Endothelial cell of umbilical vein (primary cell): ENCODE data around the gene SLC49A3. TPM values are rescaled to one million over a fixed set of nuclear protein-coding genes. Genes with fewer than 3 reads are reported as not detected.
A peak's percentile ranks its signal among the peaks of the same experiment; 100 is the strongest.

Experiments used
- BruUV-seq: library from RNA; stranded (reverse); fragments of 400-500 nt; replicated peaks from 2 replicates; lab custom pipeline; 2021; lab: Mats Ljungman, UMichigan
- CTCF ChIA-PET: fragments of 300-600, 350-600 bp; sonication (Branson Sonifier 250); formaldehyde crosslinking; loops from one replicate; lab custom pipeline; 2021; ENCODE audit warnings: antibody characterized with exemption, inconsistent platforms; lab: Charles Lee
- POLR2A ChIA-PET: fragments of 300-600, 350-600 bp; sonication (Branson Sonifier 250); formaldehyde crosslinking; loops from one replicate; lab custom pipeline; 2021; ENCODE audit warnings: antibody characterized with exemption, inconsistent platforms; lab: Charles Lee
- DNase-seq: peaks from one replicate; pipeline ENCODE4 v3.0.0-alpha.2; 2011; ENCODE audit warnings: low read depth, low spot score
- FAIRE-seq: peaks from 2 replicates; lab custom pipeline; 2011; peaks lifted over from hg19 to GRCh38; lab: Jason Lieb, UNC
- H2AFZ ChIP-seq: 2 replicates; pipeline ENCODE4 v1.6.0; 2012; ENCODE audit warnings: low read depth, low read length, control low read depth, inconsistent platforms
- H3K27ac ChIP-seq: 2 replicates; pipeline ENCODE4 v1.5.1; 2011; ENCODE audit warnings: low read depth, mild to moderate bottlenecking, control low read depth, low read length, moderate library complexity; ENCODE audit not compliant: insufficient read depth
- H3K27me3 ChIP-seq, 2 experiments: 2 replicates each; pipeline versions ENCODE4 v1.6.0 to v1.6.1; 2011; ENCODE audit warnings: low read length in 2 of 2, mixed read lengths in 1 of 2; ENCODE audit not compliant: control insufficient read depth in 2 of 2, insufficient read depth in 2 of 2
- H3K36me3 ChIP-seq, 2 experiments: 2 replicates in 1 of 2; 3 replicates in 1 of 2; pipeline ENCODE4 v1.5.1; 2011; ENCODE audit warnings: low read length in 2 of 2, mild to moderate bottlenecking in 1 of 2, moderate library complexity in 1 of 2; ENCODE audit not compliant: control insufficient read depth in 2 of 2, insufficient read depth in 2 of 2; ENCODE audit errors: extremely low read depth in 1 of 2
- H3K4me1 ChIP-seq: 3 replicates; pipeline ENCODE4 v1.5.1; 2011; ENCODE audit warnings: mild to moderate bottlenecking, low read length; ENCODE audit not compliant: control insufficient read depth, insufficient read depth; ENCODE audit errors: extremely low read depth
- H3K4me2 ChIP-seq: 2 replicates; pipeline ENCODE4 v1.6.1; 2011; ENCODE audit warnings: low read length, control low read depth, mixed read lengths; ENCODE audit not compliant: insufficient read depth
- H3K4me3 ChIP-seq, 3 experiments: fragments of 200-600 bp in 1 of 3; sonication (generic), shearing (Covaris generic) in 1 of 3; replicated peaks in 1 of 3; 2 replicates each; pipeline ENCODE4 v1.5.1; 2011 to 2016; ENCODE audit warnings: control low read depth in 3 of 3, low read length in 3 of 3, mild to moderate bottlenecking in 2 of 3, inconsistent platforms in 1 of 3, low read depth in 1 of 3, moderate library complexity in 1 of 3; ENCODE audit not compliant: insufficient read depth in 1 of 3
- H3K79me2 ChIP-seq: 2 replicates; pipeline ENCODE4 v1.6.0; 2012; ENCODE audit warnings: low read length, inconsistent platforms; ENCODE audit not compliant: control insufficient read depth, insufficient read depth
- H3K9ac ChIP-seq: replicated peaks from 2 replicates; pipeline ENCODE3; 2011; ENCODE audit warnings: low read length, control low read depth; ENCODE audit not compliant: insufficient read depth; ENCODE audit errors: extremely low read depth
- H3K9me1 ChIP-seq: replicated peaks from 3 replicates; pipeline ENCODE4 v1.6.0; 2011; ENCODE audit warnings: mild to moderate bottlenecking, low read length; ENCODE audit not compliant: control insufficient read depth, insufficient read depth; ENCODE audit errors: extremely low read depth
- H3K9me3 ChIP-seq: replicated peaks from 2 replicates; pipeline ENCODE4 v1.5.1; 2012; ENCODE audit warnings: low read length, inconsistent platforms; ENCODE audit not compliant: control insufficient read depth, insufficient read depth
- H4K20me1 ChIP-seq: replicated peaks from 2 replicates; pipeline ENCODE3; 2011; ENCODE audit warnings: mild to moderate bottlenecking, low read length; ENCODE audit not compliant: control insufficient read depth, insufficient read depth; ENCODE audit errors: extremely low read depth
- EZH2 ChIP-seq: IDR thresholded peaks from 2 replicates; pipeline ENCODE4 v1.6.1; 2012; ENCODE audit warnings: borderline replicate concordance, low read depth, mild to moderate bottlenecking, moderate library complexity, low read length, inconsistent platforms; ENCODE audit not compliant: severe bottlenecking
- FOS ChIP-seq: IDR thresholded peaks from 2 replicates; pipeline ENCODE4 v1.6.1; 2011; ENCODE audit warnings: mild to moderate bottlenecking, low read length, moderate library complexity, borderline replicate concordance; ENCODE audit not compliant: insufficient read depth
- GATA2 ChIP-seq: IDR thresholded peaks from 2 replicates; pipeline ENCODE4 v1.7.0; 2011; ENCODE audit warnings: low read depth, mild to moderate bottlenecking, moderate library complexity, mixed read lengths, low read length; ENCODE audit not compliant: insufficient read length, insufficient read depth
- JUN ChIP-seq: IDR thresholded peaks from 2 replicates; pipeline ENCODE4 v1.6.1; 2011; ENCODE audit warnings: borderline replicate concordance, low read depth; ENCODE audit not compliant: insufficient read length, insufficient read depth
- MYC ChIP-seq: IDR thresholded peaks from one replicate; pipeline ENCODE4 v1.6.1; 2011; ENCODE audit warnings: mild to moderate bottlenecking, low read depth, low read length
- POLR2A ChIP-seq: IDR thresholded peaks from 2 replicates; pipeline ENCODE4 v1.6.1; 2012; ENCODE audit warnings: low read depth, mild to moderate bottlenecking, control low read depth, low read length
- POLR2AphosphoS5 ChIP-seq: IDR thresholded peaks from 2 replicates; pipeline ENCODE4 v1.6.1; 2012; ENCODE audit warnings: low read depth, mild to moderate bottlenecking, control low read depth, low read length, moderate library complexity; ENCODE audit not compliant: insufficient read depth
- dilution Hi-C: fragments of 300-500 bp; cut with MboI; formaldehyde crosslinking; loops from one replicate; pipeline ENCODE4 v1.15.0; 2019; ENCODE audit warnings: low sequenced_read_pairs; ENCODE audit not compliant: extremely low pct_ligation_motif_present
- intact Hi-C: fragments of 100-400 bp; cut with micrococcal nuclease; formaldehyde crosslinking; loops from one replicate; pipeline ENCODE4 v1.10.0; 2022
- polyA plus RNA-seq, 4 experiments: library from polyadenylated mRNA; depleted of rRNA in 3 of 4; stranded (reverse) in 3 of 4; unstranded in 1 of 4; fragments of >200 nt; gene quantifications; 2 replicates each; pipeline versions ENCODE4 v1.2.1 to v1.2.3, GENCODE V29; 2011 to 2012; ENCODE audit warnings: missing spikeins in 1 of 4
- total RNA-seq: library from RNA; stranded (reverse); gene quantifications from 2 replicates; pipeline ENCODE4 v1.2.3, GENCODE V29; 2021
- TF ChIP-seq, protein P1 (sequence below), 2 donors: IDR thresholded peaks; 1 replicate in 1 of 2; 2 replicates in 1 of 2; pipeline ENCODE4 v1.5.1; 2011; ENCODE audit warnings: low read length in 2 of 2, mild to moderate bottlenecking in 2 of 2, moderate library complexity in 2 of 2, control low read depth in 1 of 2, inconsistent platforms in 1 of 2, low read depth in 1 of 2; ENCODE audit not compliant: insufficient read depth in 1 of 2; ENCODE audit errors: extremely low read depth in 1 of 2
- TF ChIP-seq, protein P2 (sequence below): IDR thresholded peaks from 2 replicates; pipeline ENCODE4 v1.6.1; 2011; ENCODE audit not compliant: insufficient read depth, insufficient read length

Gene SLC49A3
- total and polyA plus RNA-seq, 2 donors (not counting 3 experiments of a cell fraction or from before 2014, with no cell fraction given): 4.2 to 11.5 TPM

DNA sequence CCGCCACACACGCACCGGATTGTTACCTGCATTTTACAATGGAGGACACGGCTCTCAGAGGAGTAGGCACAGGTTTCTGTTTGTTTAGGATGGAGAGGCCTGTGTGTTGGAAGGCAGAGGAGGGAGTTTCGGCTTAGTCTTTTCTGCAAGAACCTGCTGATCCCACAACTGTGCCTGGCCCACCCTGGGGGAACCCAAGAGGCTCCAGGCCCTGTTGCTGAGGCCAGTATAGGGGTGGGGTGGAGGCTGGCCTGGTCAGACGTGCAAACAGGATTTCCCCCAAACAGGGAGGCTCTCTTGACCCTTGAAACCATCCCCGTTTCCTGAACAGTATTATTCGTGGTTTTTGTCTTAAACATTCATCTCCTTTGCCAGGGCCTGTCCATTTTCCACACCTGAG is 772 bp upstream of the SLC49A3 start:
- peaks cover 0 to 4% of the 10 kb centered on the region in 2 experiments for H3K27me3 ChIP-seq
- no peaks in the 10 kb centered on the region for H3K9me1 ChIP-seq
- dilution Hi-C loops (no loop called here), intact Hi-C loops (no loop called here)
- no peaks in the 10 kb centered on the region for H3K9me3 ChIP-seq
- H3K79me2 ChIP-seq: no peaks in the 10 kb centered on the region
- H3K4me1 ChIP-seq: peaks cover 14% of the 10 kb centered on the region
- DNase-seq: no peak
- CTCF ChIA-PET: no interaction called here
- no peaks in the 10 kb centered on the region for H3K36me3 ChIP-seq
- no TSS peak for BruUV-seq
- FAIRE-seq: no peak
- TF ChIP-seq, protein P1, sequence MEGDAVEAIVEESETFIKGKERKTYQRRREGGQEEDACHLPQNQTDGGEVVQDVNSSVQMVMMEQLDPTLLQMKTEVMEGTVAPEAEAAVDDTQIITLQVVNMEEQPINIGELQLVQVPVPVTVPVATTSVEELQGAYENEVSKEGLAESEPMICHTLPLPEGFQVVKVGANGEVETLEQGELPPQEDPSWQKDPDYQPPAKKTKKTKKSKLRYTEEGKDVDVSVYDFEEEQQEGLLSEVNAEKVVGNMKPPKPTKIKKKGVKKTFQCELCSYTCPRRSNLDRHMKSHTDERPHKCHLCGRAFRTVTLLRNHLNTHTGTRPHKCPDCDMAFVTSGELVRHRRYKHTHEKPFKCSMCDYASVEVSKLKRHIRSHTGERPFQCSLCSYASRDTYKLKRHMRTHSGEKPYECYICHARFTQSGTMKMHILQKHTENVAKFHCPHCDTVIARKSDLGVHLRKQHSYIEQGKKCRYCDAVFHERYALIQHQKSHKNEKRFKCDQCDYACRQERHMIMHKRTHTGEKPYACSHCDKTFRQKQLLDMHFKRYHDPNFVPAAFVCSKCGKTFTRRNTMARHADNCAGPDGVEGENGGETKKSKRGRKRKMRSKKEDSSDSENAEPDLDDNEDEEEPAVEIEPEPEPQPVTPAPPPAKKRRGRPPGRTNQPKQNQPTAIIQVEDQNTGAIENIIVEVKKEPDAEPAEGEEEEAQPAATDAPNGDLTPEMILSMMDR (IDR thresholded peaks at IDR 0.05; ENCODE audit: extremely low read depth in 1 of 2, insufficient read depth in 1 of 2, low read depth in 1 of 2, low read length in 2 of 2): no peak
- no peak for TF ChIP-seq GATA2
- no peak for TF ChIP-seq MYC
- TF ChIP-seq EZH2: no peak
- TF ChIP-seq JUN: no peak
- no peak for TF ChIP-seq FOS
- no peak for TF ChIP-seq POLR2A
- TF ChIP-seq POLR2AphosphoS5: no peak
- TF ChIP-seq, protein P2, sequence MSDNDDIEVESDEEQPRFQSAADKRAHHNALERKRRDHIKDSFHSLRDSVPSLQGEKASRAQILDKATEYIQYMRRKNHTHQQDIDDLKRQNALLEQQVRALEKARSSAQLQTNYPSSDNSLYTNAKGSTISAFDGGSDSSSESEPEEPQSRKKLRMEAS: no peak
- H3K9ac ChIP-seq: no peak overlapping the region
- POLR2A ChIA-PET: no interaction called here
- H3K4me2 ChIP-seq: no peak overlapping the region
- no peak overlapping the region for H3K4me3 ChIP-seq
- no peaks in the 10 kb centered on the region for H4K20me1 ChIP-seq
- H2AFZ ChIP-seq: peak overlapping the region; percentile 95
- no peak overlapping the region for H3K27ac ChIP-seq
